SK-MEL-5 (cell line): ENCODE results near the gene DNAJB6. TPM values are rescaled to one million over a fixed set of nuclear protein-coding genes. Genes with fewer than 3 reads are reported as not detected.

Experiments
- DNase-seq: peaks from one replicate; pipeline ENCODE4 v3.0.0-alpha.2; 2016; ENCODE audit warnings: low read depth, low spot score
- in situ Hi-C: cut with HindIII; loops from 2 replicates; pipeline ENCODE4 v1.10.0; 2016; ENCODE audit warnings: low sequenced_read_pairs, high pct_unique_total_duplicates, low pct_unique_long_range_greater_than_20kb
- total RNA-seq: library from RNA; depleted of rRNA; stranded (reverse); fragments of >200 nt; shearing (Covaris generic); gene quantifications from 2 replicates; pipeline ENCODE4 v1.2.3, GENCODE V29; 2014

DNAJB6 gene
- total RNA-seq, 1 experiment from 2014 or later = 120 TPM

DNA sequence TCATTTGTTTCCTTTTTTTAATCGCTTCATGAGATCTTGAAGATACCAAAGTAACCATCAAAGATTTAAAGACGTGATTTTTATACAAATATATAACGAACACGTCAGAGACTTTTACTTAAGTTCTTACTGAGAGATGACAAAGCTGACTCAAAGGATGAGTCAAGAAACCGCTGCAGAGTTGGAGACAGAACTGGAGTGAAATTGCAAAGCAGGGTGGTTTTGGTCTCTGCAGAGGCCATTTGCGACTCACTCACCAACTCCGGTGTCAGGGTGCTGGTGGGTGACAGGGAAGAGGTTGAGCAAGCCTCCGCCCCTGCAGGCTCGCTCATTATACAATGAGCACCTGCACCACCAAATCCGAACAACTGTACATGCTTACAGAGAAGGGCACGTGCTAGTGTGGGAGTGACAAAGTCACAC is 75.2 kb downstream of the DNAJB6 start:
- DNase-seq = no peak
- in situ Hi-C loops = no loop called here

DNA sequence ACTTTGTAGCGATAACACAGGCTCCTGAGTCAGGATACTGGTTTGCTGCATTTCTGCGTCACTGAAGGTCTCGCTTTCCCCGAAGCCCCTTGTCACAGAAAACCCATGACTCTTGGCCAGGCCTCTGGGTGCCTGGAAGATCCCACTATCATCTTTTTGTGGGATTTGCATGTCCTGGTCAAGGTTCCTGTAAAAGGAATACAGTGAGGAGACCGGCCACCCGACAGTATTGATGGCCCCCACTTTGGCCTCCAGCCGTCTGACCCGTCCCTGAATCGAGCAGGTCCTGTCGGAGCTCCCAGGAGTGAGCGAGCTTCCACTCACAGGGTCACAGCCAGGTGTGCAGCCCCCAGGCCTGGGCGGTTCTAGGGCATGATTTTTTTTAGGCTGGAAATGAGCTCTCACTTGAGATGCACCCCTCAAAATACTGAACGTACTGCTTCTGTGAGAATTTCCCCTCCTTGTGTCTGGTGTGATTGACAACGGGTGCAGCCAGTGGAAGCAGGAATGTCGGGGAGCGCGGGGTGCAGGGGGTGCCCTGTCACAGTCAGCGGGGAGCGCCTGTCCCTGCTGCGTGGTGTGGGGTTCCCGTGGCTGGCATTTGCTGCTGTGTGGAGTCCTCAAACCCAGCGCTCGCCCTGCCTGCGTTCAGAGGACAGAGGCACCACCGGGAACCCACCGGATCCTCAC is 75.8 kb downstream of the DNAJB6 start:
- in situ Hi-C loops = no loop called here
- no peak for DNase-seq

DNA sequence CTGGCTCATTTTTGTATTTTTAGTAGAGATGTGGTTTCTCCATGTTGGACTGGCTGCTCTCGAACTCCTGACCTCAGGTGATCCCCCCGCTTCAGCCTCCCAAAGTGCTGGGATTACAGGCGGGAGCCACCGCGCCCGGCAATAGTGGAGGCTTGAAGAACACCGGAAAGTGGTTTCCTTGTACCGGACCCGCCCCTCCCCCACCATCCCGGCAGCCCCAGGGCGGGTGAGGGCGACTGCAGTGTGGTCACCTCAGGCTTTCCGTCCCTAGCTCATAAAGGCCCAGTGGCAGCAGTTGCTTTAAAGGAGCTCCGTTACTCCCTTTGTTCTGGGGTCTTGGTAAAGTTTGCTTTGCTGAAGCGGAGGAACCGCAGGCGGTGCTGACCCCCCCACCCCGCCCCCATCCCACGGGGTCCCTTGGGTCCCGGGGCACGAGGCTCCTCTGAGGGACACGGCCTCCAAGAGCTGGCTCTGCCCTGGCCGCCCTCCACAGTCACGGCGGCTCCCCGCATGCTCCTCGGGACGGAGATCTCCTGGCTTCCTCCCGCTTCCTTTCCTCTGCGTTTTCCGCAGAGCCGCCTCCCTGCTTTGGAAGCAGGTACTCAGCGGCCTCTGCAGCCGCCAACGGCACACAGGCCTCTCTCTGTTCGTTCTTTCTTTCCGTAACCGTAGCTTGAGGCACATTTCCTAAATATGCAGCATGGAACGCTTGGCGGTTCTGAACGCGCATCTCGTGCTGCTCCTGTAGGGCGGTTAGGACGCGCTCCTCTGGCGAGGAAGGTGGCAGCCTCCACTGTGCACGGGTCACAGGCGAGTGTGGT is 77.3 kb downstream of the DNAJB6 start:
- no peak for DNase-seq
- in situ Hi-C loops = no loop called here

GRCh38 chr7:157414702-157415096 is 77.9 kb downstream of the DNAJB6 start:
- DNase-seq = no peak
- in situ Hi-C loops = no loop called here

GRCh38 chr7:157415486-157415885 is 78.7 kb downstream of the DNAJB6 start:
- DNase-seq = no peak
- in situ Hi-C loops = no loop called here

DNA sequence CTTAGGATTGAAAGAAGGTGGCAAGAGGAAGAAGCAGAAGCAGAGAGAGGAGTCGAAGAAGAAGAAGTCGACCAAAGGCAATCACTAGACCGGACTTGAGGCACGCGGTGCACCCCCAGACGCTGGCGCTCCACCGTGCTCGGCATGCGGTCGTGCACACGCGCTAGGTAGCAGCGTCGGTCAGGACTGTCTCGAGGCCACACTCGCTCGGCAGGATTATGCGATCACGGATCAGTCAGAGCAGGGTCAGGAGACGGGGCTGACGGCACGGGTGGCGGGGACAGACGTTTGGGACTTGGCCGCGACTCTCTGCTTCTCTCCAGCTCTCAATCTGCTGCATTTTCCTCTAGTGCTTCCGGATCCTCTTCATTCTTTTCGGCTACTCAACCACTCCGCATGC is 79.2 kb downstream of the DNAJB6 start:
- in situ Hi-C loops = no loop called here
- no peak for DNase-seq

GRCh38 chr7:157418204-157419034 is 81.6 kb downstream of the DNAJB6 start:
- DNase-seq = no peak
- in situ Hi-C loops = no loop called here

- DNase-seq = no peak
- in situ Hi-C loops = no loop called here
Measured at GRCh38 chr7:157419035-157419293, 82.2 kb downstream of the DNAJB6 start.

DNA sequence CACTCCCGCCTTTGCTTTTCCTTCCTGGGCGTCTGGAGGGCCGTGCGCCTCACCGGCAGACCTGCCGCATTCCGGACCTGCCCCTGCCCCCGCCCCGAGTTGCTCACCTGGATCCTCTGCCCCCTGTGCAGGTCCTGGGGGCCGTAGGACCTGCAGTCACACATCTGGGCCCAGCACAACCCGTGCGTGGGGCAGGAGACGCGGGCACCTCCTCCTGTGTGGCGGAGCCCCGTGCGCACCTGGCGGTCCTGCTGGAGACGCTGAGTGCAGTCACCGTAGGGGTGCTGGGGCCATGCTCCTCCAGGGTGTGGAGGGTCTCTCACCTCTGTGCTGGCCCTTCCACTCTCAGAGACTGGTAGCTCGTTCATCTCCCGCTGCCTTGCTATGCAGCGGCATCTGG is 85.5 kb downstream of the DNAJB6 start:
- in situ Hi-C loops = no loop called here
- no peak for DNase-seq

DNA sequence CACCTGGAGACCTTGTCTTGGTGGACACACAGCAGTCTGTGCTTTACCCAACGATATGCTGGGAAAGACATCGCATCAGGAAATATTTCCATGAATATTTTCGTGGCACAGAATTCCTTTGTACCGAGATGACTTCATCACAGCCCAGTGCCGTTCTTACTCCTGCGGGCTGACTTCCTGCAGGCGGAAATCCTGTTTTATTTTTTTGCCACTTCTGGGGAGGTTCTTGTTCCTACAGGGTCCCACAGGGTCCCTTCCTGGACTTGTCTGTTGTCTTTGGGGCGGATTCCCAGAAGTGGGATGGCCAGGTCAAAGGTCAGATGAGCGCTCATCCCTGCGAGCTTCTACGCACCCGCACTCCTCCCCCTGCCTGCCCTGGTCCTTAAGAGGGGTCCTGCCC is 86.5 kb downstream of the DNAJB6 start:
- in situ Hi-C loops = no loop called here
- DNase-seq = no peak

- no peak for DNase-seq
- in situ Hi-C loops = no loop called here
Measured at GRCh38 chr7:157423886-157424565, 87.2 kb downstream of the DNAJB6 start.

DNA sequence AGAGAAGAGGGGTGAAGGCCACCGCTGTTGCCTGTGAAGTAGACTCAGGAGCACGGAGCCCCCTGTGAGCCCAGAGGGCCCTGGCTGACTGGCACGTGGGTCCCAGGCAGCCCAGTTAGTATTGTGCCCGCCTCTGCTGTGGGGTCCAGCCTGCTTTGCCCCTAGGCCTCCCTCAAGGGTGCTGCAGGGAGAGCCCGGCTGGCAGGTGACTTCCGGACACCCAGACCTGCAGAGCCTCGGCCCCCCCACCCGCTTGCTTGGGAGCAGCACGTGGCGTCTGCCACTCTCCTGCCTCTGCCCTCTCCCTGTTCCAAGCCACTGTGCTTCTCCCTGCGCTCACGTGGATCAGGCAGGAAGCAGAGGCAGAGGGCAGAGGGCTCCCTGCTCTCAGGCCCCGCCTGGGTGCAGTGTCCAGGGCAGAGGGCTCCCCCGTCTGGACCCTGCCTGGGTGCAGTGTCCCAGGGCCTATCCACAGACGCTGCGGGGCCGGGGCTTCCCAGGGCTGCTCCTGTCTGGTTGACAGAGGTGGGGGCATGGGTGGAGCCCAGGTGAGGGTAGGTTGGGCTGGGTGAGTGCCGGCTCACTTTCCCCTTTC is 88.4 kb downstream of the DNAJB6 start:
- in situ Hi-C loops = no loop called here
- peak; percentile 19 for DNase-seq

- DNase-seq = no peak
- in situ Hi-C loops = no loop called here
Measured at GRCh38 chr7:157425761-157426160, 89.0 kb downstream of the DNAJB6 start.

DNA sequence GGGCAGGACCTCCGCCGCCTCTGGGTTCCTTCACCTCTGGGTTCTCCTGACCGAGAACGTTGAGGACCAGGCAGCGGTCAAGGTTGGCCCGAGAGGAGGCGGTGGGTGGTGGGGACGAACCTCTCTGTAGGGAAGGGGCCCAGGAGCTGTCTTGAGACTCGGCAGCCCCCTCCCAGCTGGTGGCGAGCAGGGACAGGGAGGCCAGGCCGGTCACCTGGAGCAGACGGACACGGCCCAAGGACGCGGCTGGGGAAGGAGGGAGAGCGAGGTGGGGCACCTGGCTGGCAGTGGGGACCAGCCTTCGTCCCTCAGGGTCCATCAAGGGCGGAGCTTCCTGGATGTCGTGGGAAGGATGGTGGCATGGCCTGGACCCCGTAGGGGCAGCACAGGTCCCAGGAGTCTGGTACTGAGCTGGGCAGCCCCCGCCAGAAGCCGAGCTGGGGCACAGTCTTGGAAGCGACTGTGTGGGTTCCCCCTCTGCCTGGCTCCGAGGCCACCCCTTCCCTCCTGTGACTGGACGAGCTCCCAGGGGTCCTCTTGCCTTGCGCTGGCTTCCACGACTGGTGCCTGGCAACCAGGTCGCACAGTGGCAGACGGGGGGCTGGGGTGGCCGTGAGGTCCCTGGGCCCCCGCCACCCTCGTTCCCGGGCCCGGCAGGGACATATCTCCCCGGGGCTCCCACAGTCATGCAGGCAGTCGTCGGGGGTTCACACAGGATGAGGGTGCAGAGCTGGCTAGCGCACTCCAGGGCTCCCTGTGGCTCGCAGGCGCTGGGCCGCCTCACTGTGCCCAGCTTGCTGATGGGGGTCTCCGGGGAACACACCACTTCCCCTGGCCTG is 89.9 kb downstream of the DNAJB6 start:
- in situ Hi-C loops = no loop called here
- DNase-seq = no peak

DNA sequence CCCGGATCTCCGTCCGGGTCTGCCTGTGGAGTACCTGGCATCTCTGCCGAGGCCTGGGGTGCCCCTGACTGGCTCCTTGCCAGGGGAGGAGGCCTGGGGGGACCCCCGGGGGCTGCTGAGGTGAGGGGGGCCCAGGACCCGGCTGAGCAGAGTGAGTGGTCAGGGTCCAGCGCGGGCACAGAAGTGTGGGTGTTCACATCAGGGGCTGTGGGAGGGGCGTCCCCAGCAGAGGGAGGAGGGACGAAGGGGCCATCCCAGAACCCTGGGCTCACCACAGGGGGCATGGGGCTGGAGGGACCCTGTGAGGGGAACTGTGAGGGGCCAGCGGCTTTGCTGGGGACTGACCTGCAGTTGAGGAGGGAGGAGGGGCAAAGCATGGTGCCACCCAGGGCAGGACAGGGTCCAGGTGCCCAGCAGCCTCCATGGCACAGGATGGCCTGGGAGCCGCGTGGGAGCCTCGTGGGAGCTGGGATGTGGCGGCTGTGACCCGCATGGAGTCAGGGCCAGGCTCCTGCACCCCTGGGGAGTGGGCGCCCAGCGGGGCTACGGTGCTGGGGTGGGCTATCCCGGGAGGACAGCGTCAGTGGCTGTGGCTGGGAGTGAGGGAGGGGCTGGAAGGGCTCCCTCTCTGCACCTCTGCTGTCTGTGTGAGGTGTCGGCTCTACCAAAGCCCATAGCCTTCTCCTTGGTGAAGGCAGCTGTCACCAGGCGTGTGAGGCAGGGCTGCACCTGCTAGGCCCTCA is 91.2 kb downstream of the DNAJB6 start:
- no peak for DNase-seq
- in situ Hi-C loops = no loop called here

DNA sequence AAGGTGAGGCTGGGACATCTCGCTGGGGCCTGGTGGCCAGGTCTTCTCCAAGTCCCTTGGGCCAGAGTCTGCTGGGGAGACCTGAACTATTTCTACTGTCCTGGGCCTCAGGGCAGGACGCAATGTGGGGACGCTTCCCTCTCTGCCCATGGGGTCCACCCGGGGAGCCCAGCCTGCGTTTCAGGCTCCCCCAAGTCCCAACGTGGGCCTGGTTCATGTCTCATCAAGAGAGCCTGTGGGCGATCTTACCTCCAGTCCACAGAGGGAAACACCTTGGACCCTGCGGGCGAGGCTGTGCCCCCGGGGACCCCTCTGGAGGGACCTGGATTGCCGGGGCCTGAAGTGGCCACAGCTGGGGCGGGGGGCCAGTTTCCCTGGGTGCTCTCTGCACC is 91.7 kb downstream of the DNAJB6 start:
- in situ Hi-C loops = no loop called here
- no peak for DNase-seq
